SK-N-SH treated with all-trans-retinoic acid at 6 μM for 48 hours (cell line): ENCODE results near the gene GRIK4.

ENCODE experiments used
- ATAC-seq: fragments of 200-7000 bp; cut with Tn5 transposase; 3 replicates; pipeline ENCODE4 v1.9.1; 2020; ENCODE audit warnings: mild to moderate bottlenecking, moderate library complexity
- BACH2 ChIP-seq: fragments of 250-450 bp; sonication (Bioruptor Pico); IDR thresholded peaks from 2 replicates; pipeline ENCODE4 v1.9.0; 2021; ENCODE audit warnings: mild to moderate bottlenecking, borderline replicate concordance
- CREB5 ChIP-seq: fragments of 250-450 bp; sonication (Bioruptor Pico); IDR thresholded peaks from 2 replicates; pipeline ENCODE4 v1.5.1; 2020; ENCODE audit warnings: low read depth, mild to moderate bottlenecking, moderate library complexity
- CSDC2 ChIP-seq: fragments of 250-450 bp; sonication (Bioruptor Pico); IDR thresholded peaks from 2 replicates; pipeline ENCODE4 v1.5.0; 2020; ENCODE audit warnings: mild to moderate bottlenecking, moderate library complexity
- CSRNP3 ChIP-seq: fragments of 250-450 bp; sonication (Bioruptor Pico); IDR thresholded peaks from 2 replicates; pipeline ENCODE4 v1.5.1; 2021; ENCODE audit warnings: mild to moderate bottlenecking, moderate library complexity
- GLIS3 ChIP-seq: fragments of 250-450 bp; sonication (Bioruptor Pico); IDR thresholded peaks from 2 replicates; pipeline ENCODE4 v1.5.0; 2020; ENCODE audit warnings: mild to moderate bottlenecking, moderate library complexity
- ISL1 ChIP-seq: fragments of 250-450 bp; sonication (Bioruptor Pico); IDR thresholded peaks from 2 replicates; pipeline ENCODE4 v2.1.2; 2022; ENCODE audit warnings: mild to moderate bottlenecking, moderate library complexity
- OSR1 ChIP-seq: fragments of 250-450 bp; sonication (Bioruptor Pico); IDR thresholded peaks from 2 replicates; pipeline ENCODE4 v1.8.0; 2022; ENCODE audit warnings: moderate library complexity, mild to moderate bottlenecking, inconsistent platforms
- PATZ1 ChIP-seq: fragments of 250-450 bp; sonication (Bioruptor Pico); IDR thresholded peaks from 2 replicates; pipeline ENCODE4 v1.8.0; 2020; ENCODE audit warnings: mild to moderate bottlenecking, moderate library complexity, borderline replicate concordance
- POU6F1 ChIP-seq: fragments of 250-450 bp; sonication (Bioruptor Pico); IDR thresholded peaks from 2 replicates; pipeline ENCODE4 v1.8.0; 2021; ENCODE audit warnings: low read depth, mild to moderate bottlenecking, moderate library complexity, borderline replicate concordance
- PPARA ChIP-seq: fragments of 250-450 bp; sonication (Bioruptor Pico); IDR thresholded peaks from 2 replicates; pipeline ENCODE4 v1.5.0; 2020; ENCODE audit warnings: mild to moderate bottlenecking, borderline replicate concordance
- RARB ChIP-seq: fragments of 250-450 bp; sonication (Bioruptor Pico); IDR thresholded peaks from 2 replicates; pipeline ENCODE4 v1.8.0; 2021; ENCODE audit warnings: mild to moderate bottlenecking, moderate library complexity
- SNAI2 ChIP-seq: fragments of 250-450 bp; sonication (Bioruptor Pico); IDR thresholded peaks from 2 replicates; pipeline ENCODE4 v1.5.0; 2020; ENCODE audit warnings: mild to moderate bottlenecking, moderate library complexity
- TOX ChIP-seq: fragments of 250-450 bp; sonication (Bioruptor Pico); IDR thresholded peaks from 2 replicates; pipeline ENCODE4 v1.8.0; 2021; ENCODE audit warnings: mild to moderate bottlenecking, moderate library complexity, borderline replicate concordance
- ZC3H10 ChIP-seq: fragments of 250-450 bp; sonication (Bioruptor Pico); IDR thresholded peaks from 2 replicates; pipeline ENCODE4 v1.5.1; 2021; ENCODE audit warnings: mild to moderate bottlenecking, moderate library complexity
- ZFP3 ChIP-seq: fragments of 250-450 bp; sonication (Bioruptor Pico); IDR thresholded peaks from 2 replicates; pipeline ENCODE4 v1.5.0; 2020; ENCODE audit warnings: mild to moderate bottlenecking, moderate library complexity
- ZFP30 ChIP-seq: fragments of 450-650 bp; formaldehyde crosslinking; IDR thresholded peaks from 2 replicates; pipeline ENCODE4 v1.5.0; 2022; ENCODE audit warnings: mild to moderate bottlenecking, moderate library complexity
- ZNF565 ChIP-seq: fragments of 450-650 bp; formaldehyde crosslinking; conservative IDR thresholded peaks from 2 replicates; pipeline ENCODE4 v1.5.0; 2020; ENCODE audit warnings: low read depth, mild to moderate bottlenecking, moderate library complexity
- ZNF70 ChIP-seq: fragments of 450-650 bp; formaldehyde crosslinking; IDR thresholded peaks from 2 replicates; pipeline ENCODE4 v1.5.0; 2020; ENCODE audit warnings: mild to moderate bottlenecking, moderate library complexity
- ZNF8 ChIP-seq: fragments of 450-650 bp; formaldehyde crosslinking; IDR thresholded peaks from 2 replicates; pipeline ENCODE4 v1.5.0; 2020; ENCODE audit warnings: mild to moderate bottlenecking, moderate library complexity

The GRIK4 gene

GRCh38 chr11:120712881-120713280 lies 201.3 kb downstream of the GRIK4 start (continued):
- TF ChIP-seq PATZ1 (CRISPR knock-in tag), result no peak
- no peak for TF ChIP-seq ZFP30 (CRISPR knock-in tag)

- no peak for ATAC-seq
- TF ChIP-seq ZNF8 (CRISPR knock-in tag), result no peak
- TF ChIP-seq CSRNP3 (CRISPR knock-in tag), result no peak
- TF ChIP-seq BACH2 (CRISPR knock-in tag), result no peak
- TF ChIP-seq ZNF70, result no peak
- no peak for TF ChIP-seq PATZ1 (CRISPR knock-in tag)
Observed at GRCh38 chr11:120713296-120713695, 201.7 kb downstream of the GRIK4 start.

- ATAC-seq, result no peak; the same call in 2 of the 3 replicates
- no peak for TF ChIP-seq SNAI2 (CRISPR knock-in tag)
- no peak for TF ChIP-seq CSDC2 (CRISPR knock-in tag)
- no peak for TF ChIP-seq ISL1 (CRISPR knock-in tag)
- TF ChIP-seq ZNF70, result 0 out of 2 replicates have a peak, but pooled peaks have one; percentile 74
- TF ChIP-seq ZFP3 (CRISPR knock-in tag), result no peak
Observed at GRCh38 chr11:120714438-120714837, 202.9 kb downstream of the GRIK4 start.

- peak; percentile 53; the same call in 2 of the 3 replicates for ATAC-seq
- TF ChIP-seq ZFP3 (CRISPR knock-in tag), result no peak
- no peak for TF ChIP-seq RARB
- no peak for TF ChIP-seq TOX
- no peak for TF ChIP-seq GLIS3 (CRISPR knock-in tag)
- no peak for TF ChIP-seq PPARA (CRISPR knock-in tag)
- no peak for TF ChIP-seq ZFP30 (CRISPR knock-in tag)
- TF ChIP-seq POU6F1 (CRISPR knock-in tag), result no peak
- TF ChIP-seq ZC3H10, result no peak
- TF ChIP-seq OSR1, result no peak
- no peak for TF ChIP-seq PATZ1 (CRISPR knock-in tag)
- TF ChIP-seq CREB5 (CRISPR knock-in tag), result no peak
- no peak for TF ChIP-seq ZNF8 (CRISPR knock-in tag)
- no peak for TF ChIP-seq ISL1 (CRISPR knock-in tag)
- no peak for TF ChIP-seq ZNF565 (CRISPR knock-in tag)
Observed at GRCh38 chr11:120715239-120715638, 203.7 kb downstream of the GRIK4 start.
